AG08396 (cell line): Measurements from ENCODE around the gene USP35.

Experiments
- DNase-seq: peaks from one replicate; pipeline ENCODE4 v3.0.0; 2012; ENCODE audit warnings: low spot score, mixed read lengths

USP35 gene

GRCh38 chr11:78196661-78197091, 8.0 kb downstream of the USP35 start:
- no peak for DNase-seq

- no peak for DNase-seq
These were observed 9.1 kb downstream of the USP35 start for GRCh38 chr11:78197816-78198215.

GRCh38 chr11:78199015-78199652, 10.4 kb downstream of the USP35 start:
- no peak for DNase-seq

- no peak for DNase-seq
These were observed 10.9 kb downstream of the USP35 start for GRCh38 chr11:78199653-78200015.

- DNase-seq, result no peak
These were observed 11.3 kb downstream of the USP35 start for GRCh38 chr11:78200061-78200460.

GRCh38 chr11:78200553-78200952, 11.8 kb downstream of the USP35 start:
- DNase-seq, result no peak

- no peak for DNase-seq
These were observed 12.5 kb downstream of the USP35 start for GRCh38 chr11:78201096-78201818.

GRCh38 chr11:78202733-78203167, 14.0 kb downstream of the USP35 start:
- DNase-seq, result no peak

- no peak for DNase-seq
These were observed 14.5 kb downstream of the USP35 start for GRCh38 chr11:78203184-78203583.

- DNase-seq, result no peak
These were observed 16.5 kb downstream of the USP35 start for GRCh38 chr11:78205256-78205655.

- DNase-seq, result no peak
These were observed 17.0 kb downstream of the USP35 start for GRCh38 chr11:78205691-78206090.

GRCh38 chr11:78207532-78208256, 19.0 kb downstream of the USP35 start:
- no peak for DNase-seq

- no peak for DNase-seq
These were observed 19.8 kb downstream of the USP35 start for GRCh38 chr11:78208257-78209165.

- no peak for DNase-seq
These were observed 20.8 kb downstream of the USP35 start for GRCh38 chr11:78209478-78209877.

GRCh38 chr11:78210000-78210608, 21.4 kb downstream of the USP35 start:
- DNase-seq, result no peak

GRCh38 chr11:78211565-78211964, 22.8 kb downstream of the USP35 start:
- no peak for DNase-seq

- DNase-seq, result no peak
These were observed 24.1 kb downstream of the USP35 start for GRCh38 chr11:78212586-78213371.

- no peak for DNase-seq
These were observed 25.0 kb downstream of the USP35 start for GRCh38 chr11:78213526-78214330.

- no peak for DNase-seq
These were observed 25.8 kb downstream of the USP35 start for GRCh38 chr11:78214331-78215194.
